Natural killer cell (primary cell): Measurements from ENCODE around the gene CLEC10A. TPM values are rescaled to one million over a fixed set of nuclear protein-coding genes. Genes with fewer than 3 reads are reported as not detected.
"Not testable (repeated sequence)": the region's sequence is repeated elsewhere in the genome, so short reads cannot be mapped to it uniquely, and the experiment has no call there.

Experiments
- ATAC-seq, 3 donors: fragments of 150-1000 bp in 2 of 3; fragments of 200-7000 bp in 1 of 3; cut with Tn5 transposase; 1 replicate in 1 of 3; 2 replicates in 2 of 3; pipeline ENCODE4 v1.10.0; 2021; ENCODE audit warnings: mild to moderate bottlenecking in 2 of 3, moderate library complexity in 2 of 3
- DNase-seq, 2 donors: peaks; one replicate each; pipeline versions ENCODE4 v3.0.0 to v3.0.0-alpha.2; 2013 to 2021; ENCODE audit warnings: mixed read lengths in 1 of 2
- H3K27ac ChIP-seq: one replicate; pipeline ENCODE4 v1.5.1; 2013; ENCODE audit warnings: mild to moderate bottlenecking, low read length
- H3K27me3 ChIP-seq: one replicate; pipeline ENCODE4 v1.6.1; 2013; ENCODE audit warnings: low read length; ENCODE audit not compliant: control insufficient read depth, insufficient read depth
- H3K36me3 ChIP-seq: one replicate; pipeline ENCODE4 v1.6.1; 2013; ENCODE audit warnings: low read length; ENCODE audit not compliant: control insufficient read depth, insufficient read depth
- H3K4me1 ChIP-seq: one replicate; pipeline ENCODE4 v1.6.1; 2013; ENCODE audit warnings: low read length; ENCODE audit not compliant: control insufficient read depth, insufficient read depth
- H3K4me3 ChIP-seq: one replicate; pipeline ENCODE4 v1.5.1; 2013; ENCODE audit warnings: low read length
- H3K9me3 ChIP-seq: one replicate; pipeline ENCODE4 v1.6.1; 2013; ENCODE audit warnings: low read length; ENCODE audit not compliant: control insufficient read depth, insufficient read depth
- H3K27ac Mint-ChIP-seq, 2 donors: one replicate each; pipeline ENCODE4 v1.8.0; 2022; ENCODE audit warnings: mild to moderate bottlenecking in 2 of 2, mixed read lengths in 2 of 2, moderate library complexity in 1 of 2
- H3K27me3 Mint-ChIP-seq, 2 donors: one replicate each; pipeline ENCODE4 v1.8.0; 2022; ENCODE audit warnings: low read depth in 2 of 2, mixed read lengths in 2 of 2
- H3K36me3 Mint-ChIP-seq: one replicate; pipeline ENCODE4 v1.8.0; 2022; ENCODE audit warnings: mixed read lengths
- H3K4me1 Mint-ChIP-seq, 2 donors: one replicate each; pipeline ENCODE4 v1.8.0; 2022; ENCODE audit warnings: mixed read lengths in 2 of 2
- H3K4me3 Mint-ChIP-seq: one replicate; pipeline ENCODE4 v1.8.0; 2022; ENCODE audit warnings: mild to moderate bottlenecking, moderate library complexity, mixed read lengths
- H3K9me3 Mint-ChIP-seq, 2 donors: one replicate each; pipeline ENCODE4 v1.8.0; 2022; ENCODE audit warnings: mixed read lengths in 2 of 2
- WGBS: methylation state at CpG from one replicate; pipeline ENCODE4 v1.1.7; 2013; ENCODE audit warnings: missing lambda C conversion rate; ENCODE audit not compliant: insufficient coverage; 5-methylcytosine and 5-hydroxymethylcytosine counted together
- intact Hi-C: fragments of 100-400 bp; cut with micrococcal nuclease; formaldehyde crosslinking; loops from one replicate; pipeline ENCODE4 v1.14.2; 2022
- total RNA-seq, 4 donors: library from RNA; stranded (reverse); fragments of 120-200 nt in 1 of 4; gene quantifications; one replicate each; pipeline versions ENCODE4 v1.2.3 to v1.2.4, GENCODE V29; 2013 to 2022
- TF ChIP-seq, protein P1 (sequence below): fragments of 200-600 bp; IDR thresholded peaks from one replicate; pipeline ENCODE4 v1.8.0; 2022; ENCODE audit warnings: antibody characterized with exemption

Gene CLEC10A, protein sequence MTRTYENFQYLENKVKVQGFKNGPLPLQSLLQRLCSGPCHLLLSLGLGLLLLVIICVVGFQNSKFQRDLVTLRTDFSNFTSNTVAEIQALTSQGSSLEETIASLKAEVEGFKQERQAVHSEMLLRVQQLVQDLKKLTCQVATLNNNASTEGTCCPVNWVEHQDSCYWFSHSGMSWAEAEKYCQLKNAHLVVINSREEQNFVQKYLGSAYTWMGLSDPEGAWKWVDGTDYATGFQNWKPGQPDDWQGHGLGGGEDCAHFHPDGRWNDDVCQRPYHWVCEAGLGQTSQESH
- total RNA-seq, result 1 to 10 TPM in 2 of 3 donors, under 1 TPM in 1; 0.54 to 2.2 (median 1.8) TPM
- 34.7 TPM for total RNA-seq (2013)

DNA sequence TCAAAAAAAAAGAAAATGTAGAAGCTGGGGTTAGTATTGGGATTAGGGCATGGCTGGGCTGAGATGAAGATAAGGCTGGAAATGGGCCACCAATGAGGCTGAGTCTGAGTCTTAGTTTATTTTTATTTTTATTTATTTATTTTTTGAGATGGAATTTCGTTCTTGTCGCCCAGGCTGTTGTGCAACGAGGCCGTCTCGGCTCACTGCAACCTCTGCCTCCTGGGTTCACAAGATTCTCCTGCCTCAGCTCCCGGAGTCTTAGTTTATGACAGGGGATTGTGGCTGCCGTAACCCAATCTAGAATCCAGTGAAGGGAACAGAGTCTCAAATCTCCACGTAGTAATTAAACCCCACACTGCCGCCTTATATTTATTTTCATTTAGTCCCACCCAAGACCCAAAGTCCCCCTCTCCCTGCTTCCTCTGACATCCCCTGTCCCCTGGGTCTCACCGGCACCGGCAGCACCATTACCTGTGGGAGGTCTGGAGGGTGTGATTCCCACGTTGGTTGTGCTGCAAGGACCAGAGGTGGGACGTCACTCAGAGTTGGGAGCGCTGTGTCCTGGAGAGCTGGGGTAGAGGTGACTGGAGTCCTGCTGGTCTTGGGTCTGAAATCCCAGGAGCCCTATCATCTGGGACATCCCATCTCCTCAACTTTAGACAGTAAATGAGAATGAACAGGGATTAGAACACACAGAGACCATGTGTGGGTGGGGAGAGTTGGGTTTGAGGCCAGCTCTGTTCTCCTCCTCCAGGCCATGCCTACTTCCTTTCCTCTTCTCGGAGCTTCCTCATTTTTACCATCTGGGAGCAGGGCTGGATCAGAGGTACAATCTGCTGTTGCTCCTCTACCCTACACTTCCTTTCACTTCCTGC is at the start of gene CLEC10A:
Gene CLEC10A (minus strand): TSS at position 671 of the 875 bp plus-strand sequence. CDS start 1,439 bp downstream, outside the sequence.
- intact Hi-C loops, result loop anchor here (5.0 kb wide), 1 partner anchor 33 kb away; no protein-coding TSS in a partner anchor
- Histone ChIP-seq H3K27ac (no peak within 1 kb of the TSS), H3K9me3 (no peaks in the 10 kb centered on the region), H3K4me1 (peaks cover 40% of the 10 kb centered on the region), H3K27me3 (peaks cover 3% of the 10 kb centered on the region), H3K36me3 (no peaks in the 10 kb centered on the region), H3K4me3 (no peak within 1 kb of the TSS)
- H3K9me3 Mint-ChIP-seq, result no peaks in the 10 kb centered on the region
- TF ChIP-seq, protein P1, sequence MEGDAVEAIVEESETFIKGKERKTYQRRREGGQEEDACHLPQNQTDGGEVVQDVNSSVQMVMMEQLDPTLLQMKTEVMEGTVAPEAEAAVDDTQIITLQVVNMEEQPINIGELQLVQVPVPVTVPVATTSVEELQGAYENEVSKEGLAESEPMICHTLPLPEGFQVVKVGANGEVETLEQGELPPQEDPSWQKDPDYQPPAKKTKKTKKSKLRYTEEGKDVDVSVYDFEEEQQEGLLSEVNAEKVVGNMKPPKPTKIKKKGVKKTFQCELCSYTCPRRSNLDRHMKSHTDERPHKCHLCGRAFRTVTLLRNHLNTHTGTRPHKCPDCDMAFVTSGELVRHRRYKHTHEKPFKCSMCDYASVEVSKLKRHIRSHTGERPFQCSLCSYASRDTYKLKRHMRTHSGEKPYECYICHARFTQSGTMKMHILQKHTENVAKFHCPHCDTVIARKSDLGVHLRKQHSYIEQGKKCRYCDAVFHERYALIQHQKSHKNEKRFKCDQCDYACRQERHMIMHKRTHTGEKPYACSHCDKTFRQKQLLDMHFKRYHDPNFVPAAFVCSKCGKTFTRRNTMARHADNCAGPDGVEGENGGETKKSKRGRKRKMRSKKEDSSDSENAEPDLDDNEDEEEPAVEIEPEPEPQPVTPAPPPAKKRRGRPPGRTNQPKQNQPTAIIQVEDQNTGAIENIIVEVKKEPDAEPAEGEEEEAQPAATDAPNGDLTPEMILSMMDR, result no peak
- no peak within 1 kb of the TSS for H3K27ac Mint-ChIP-seq
- H3K4me3 Mint-ChIP-seq, result no peak within 1 kb of the TSS
- peaks cover 6% of the 10 kb centered on the region in 2 donors for H3K27me3 Mint-ChIP-seq
- no peaks in the 10 kb centered on the region for H3K36me3 Mint-ChIP-seq
- no peak for DNase-seq
- H3K4me1 Mint-ChIP-seq, result peaks cover 41 to 69% of the 10 kb centered on the region in 2 donors
- no peak for ATAC-seq
- WGBS, result 81% methylated on average over 15 of the region's 15 CpGs

DNA sequence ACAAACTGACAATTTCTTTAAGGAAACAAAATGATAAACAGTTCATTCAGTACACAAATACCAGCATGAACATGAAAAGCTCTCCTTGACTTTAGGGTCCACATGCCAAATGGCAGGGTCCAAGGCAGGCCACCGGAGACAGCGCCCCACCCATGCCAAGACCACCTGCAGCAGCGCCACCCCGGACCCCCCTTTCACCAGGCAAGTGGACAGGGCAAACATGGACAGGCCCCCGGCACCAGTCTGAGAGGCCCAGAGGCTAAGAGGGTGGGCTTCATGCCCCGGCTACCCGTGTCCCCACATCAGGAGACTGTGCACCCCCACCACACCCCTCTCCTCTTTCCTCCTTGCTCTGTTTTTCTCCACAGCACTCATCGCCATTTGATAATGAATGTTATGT is 49.3 kb upstream of the CLEC10A start:
- ATAC-seq, result no peak
- H3K27me3 ChIP-seq, result no peaks in the 10 kb centered on the region
- H3K27ac ChIP-seq, result no peak overlapping the region
- Mint-ChIP-seq H3K4me3 (no peak overlapping the region), H3K27me3 (peaks cover 19 to 26% of the 10 kb centered on the region in 2 donors), H3K36me3 (no peaks in the 10 kb centered on the region), H3K9me3 (no peaks in the 10 kb centered on the region), H3K27ac (no peak overlapping the region), H3K4me1 (peaks cover 12 to 13% of the 10 kb centered on the region in 2 donors)
- no peak overlapping the region for H3K4me3 ChIP-seq
- H3K4me1 ChIP-seq, result peaks cover 35% of the 10 kb centered on the region
- intact Hi-C loops, result no loop called here
- H3K36me3 ChIP-seq, result no peaks in the 10 kb centered on the region
- no peaks in the 10 kb centered on the region for H3K9me3 ChIP-seq
- WGBS, result 98% methylated on average over 8 of the region's 8 CpGs
- TF ChIP-seq, protein P1, result no peak
- DNase-seq, result no peak

DNA sequence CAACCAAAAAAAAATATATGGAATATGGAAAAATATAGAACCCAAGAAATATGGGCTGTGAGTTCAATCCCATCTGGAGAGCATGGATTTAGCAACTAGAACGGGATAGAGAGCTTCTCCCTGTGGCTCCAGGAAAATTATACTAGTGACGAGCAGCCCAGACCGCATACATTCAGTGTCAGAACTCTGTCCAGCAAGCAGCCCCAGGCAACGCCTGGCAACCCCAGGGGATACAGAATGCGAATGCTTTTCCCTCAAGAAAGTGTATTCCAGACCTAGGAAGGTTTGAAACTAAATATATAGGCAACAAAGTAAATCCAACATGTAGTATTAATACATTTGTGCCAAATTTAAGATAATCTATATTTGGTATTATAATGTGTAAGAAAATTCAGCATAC is 48.1 kb upstream of the CLEC10A start:
- intact Hi-C loops, result no loop called here
- Histone ChIP-seq H3K27me3 (no peaks in the 10 kb centered on the region), H3K27ac (no peak overlapping the region), H3K4me3 (no peak overlapping the region), H3K4me1 (peaks cover 26% of the 10 kb centered on the region), H3K9me3 (no peaks in the 10 kb centered on the region), H3K36me3 (no peaks in the 10 kb centered on the region)
- Mint-ChIP-seq H3K27ac (no peak overlapping the region), H3K4me3 (no peak overlapping the region), H3K9me3 (no peaks in the 10 kb centered on the region), H3K27me3 (peaks cover 18 to 21% of the 10 kb centered on the region in 2 donors), H3K36me3 (no peaks in the 10 kb centered on the region), H3K4me1 (peaks cover 7 to 8% of the 10 kb centered on the region in 2 donors)
- ATAC-seq (no peak), DNase-seq (no peak)
- TF ChIP-seq, protein P1, result no peak
- 85% methylated on average over 5 of the region's 5 CpGs for WGBS

DNA sequence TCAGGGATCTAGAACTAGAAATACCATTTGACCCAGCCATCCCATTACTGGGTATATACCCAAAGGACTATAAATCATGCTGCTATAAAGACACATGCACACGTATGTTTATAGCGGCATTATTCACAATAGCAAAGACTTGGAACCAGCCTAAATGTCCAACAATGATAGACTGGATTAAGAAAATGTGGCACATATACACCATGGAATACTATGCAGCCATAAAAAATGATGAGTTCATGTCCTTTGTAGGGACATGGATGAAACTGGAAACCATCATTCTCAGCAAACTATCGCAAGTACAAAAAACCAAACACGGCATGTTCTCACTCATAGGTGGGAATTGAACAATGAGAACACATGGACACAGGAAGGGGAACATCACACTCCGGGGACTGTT is 47.5 kb upstream of the CLEC10A start:
- WGBS, result no CpG with 5 or more reads among the region's 5 CpGs
- H3K4me1 Mint-ChIP-seq, H3K27me3 ChIP-seq, H3K4me3 Mint-ChIP-seq, H3K4me3 ChIP-seq, ATAC-seq, H3K36me3 ChIP-seq, H3K27ac Mint-ChIP-seq, H3K27ac ChIP-seq, H3K36me3 Mint-ChIP-seq, DNase-seq, H3K9me3 Mint-ChIP-seq, intact Hi-C loops, H3K9me3 ChIP-seq: not testable (repeated sequence)
- H3K27me3 Mint-ChIP-seq, result peaks cover 20 to 22% of the 10 kb centered on the region in 2 donors
- H3K4me1 ChIP-seq, result peaks cover 23% of the 10 kb centered on the region

DNA sequence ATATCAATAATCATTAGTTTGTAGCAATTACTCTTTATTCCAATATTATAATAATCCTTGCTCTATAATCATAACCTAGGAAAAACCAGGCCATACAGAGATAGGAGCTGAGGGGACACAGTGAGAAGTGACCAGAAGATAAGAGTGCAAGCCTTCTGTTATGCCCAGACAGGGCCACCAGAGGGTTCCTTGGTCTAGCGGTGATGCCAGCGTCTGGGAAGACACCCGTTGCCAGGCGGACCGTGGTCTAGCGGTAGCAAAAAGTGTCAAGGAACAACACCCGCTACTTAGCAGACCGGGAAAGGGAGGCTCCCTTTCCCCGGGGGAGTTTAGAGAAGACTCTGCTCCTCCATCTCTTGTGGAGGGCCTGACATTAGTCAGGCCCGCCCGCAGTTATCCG is 46.3 kb upstream of the CLEC10A start:
- H3K27me3 Mint-ChIP-seq, result peaks cover 18 to 19% of the 10 kb centered on the region in 2 donors
- H3K4me3 Mint-ChIP-seq, H3K9me3 Mint-ChIP-seq, DNase-seq, ATAC-seq, H3K27ac ChIP-seq, H3K27ac Mint-ChIP-seq, H3K4me1 Mint-ChIP-seq, H3K9me3 ChIP-seq, H3K4me3 ChIP-seq, H3K27me3 ChIP-seq, H3K36me3 ChIP-seq, H3K36me3 Mint-ChIP-seq, intact Hi-C loops: not testable (repeated sequence)
- peaks cover 14% of the 10 kb centered on the region for H3K4me1 ChIP-seq
- 89% methylated on average over 12 of the region's 12 CpGs for WGBS
